Loucy (cell line): ENCODE data around the gene HS6ST1.

ENCODE experiments used
- H2AFZ ChIP-seq: fragments of 200-600 bp; sonication (generic); 2 replicates; pipeline ENCODE4 v1.6.0; 2016; ENCODE audit warnings: antibody characterized with exemption, mild to moderate bottlenecking, low read length, moderate library complexity
- H3F3A ChIP-seq: fragments of 200-600 bp; 2 replicates; pipeline ENCODE4 v1.6.0; 2016; ENCODE audit warnings: antibody characterized with exemption, low read depth, mild to moderate bottlenecking
- H3K27me3 ChIP-seq: fragments of 200-600 bp; sonication (generic); 2 replicates; pipeline ENCODE4 v1.6.1; 2014; ENCODE audit warnings: low read length, mild to moderate bottlenecking; ENCODE audit not compliant: insufficient read depth, poor library complexity, severe bottlenecking
- H3K36me3 ChIP-seq: fragments of 200-600 bp; sonication (generic); 2 replicates; pipeline ENCODE4 v1.6.1; 2016; ENCODE audit warnings: low read length; ENCODE audit not compliant: insufficient read depth
- H3K4me1 ChIP-seq: fragments of 200-600 bp; sonication (generic); 2 replicates; pipeline ENCODE4 v1.5.1; 2014; ENCODE audit warnings: low read length, mild to moderate bottlenecking; ENCODE audit not compliant: insufficient read depth, poor library complexity, severe bottlenecking
- H3K4me2 ChIP-seq: fragments of 200-600 bp; sonication (generic); 2 replicates; pipeline ENCODE4 v1.6.0; 2014; ENCODE audit warnings: antibody characterized with exemption, low read length, low read depth, mild to moderate bottlenecking; ENCODE audit not compliant: poor library complexity, severe bottlenecking
- H3K4me3 ChIP-seq: fragments of 200-600 bp; sonication (generic); 2 replicates; pipeline ENCODE4 v1.5.1; 2014; ENCODE audit warnings: low read length, mild to moderate bottlenecking, mixed read lengths; ENCODE audit not compliant: poor library complexity, severe bottlenecking
- H3K79me2 ChIP-seq: fragments of 200-600 bp; sonication (generic); 2 replicates; pipeline ENCODE4 v1.6.1; 2014; ENCODE audit warnings: low read length; ENCODE audit not compliant: insufficient read depth
- H3K9ac ChIP-seq: fragments of 200-600 bp; sonication (generic); 2 replicates; pipeline ENCODE4 v1.6.0; 2014; ENCODE audit warnings: mild to moderate bottlenecking, low read depth, low read length, moderate library complexity; ENCODE audit not compliant: poor library complexity, severe bottlenecking
- H3K9me2 ChIP-seq: fragments of 200-600 bp; sonication (generic); replicated peaks from 2 replicates; pipeline ENCODE4 v1.6.1; 2016; ENCODE audit warnings: low read depth, low read length, mixed read lengths
- H3K9me3 ChIP-seq: fragments of 200-600 bp; sonication (generic); 2 replicates; pipeline ENCODE4 v1.6.1; 2014; ENCODE audit warnings: mild to moderate bottlenecking, antibody characterized with exemption, low read length, low read depth; ENCODE audit not compliant: insufficient read depth
- H4K20me1 ChIP-seq: fragments of 200-600 bp; sonication (generic); 2 replicates; pipeline ENCODE4 v1.6.0; 2014; ENCODE audit warnings: antibody characterized with exemption, low read length, mild to moderate bottlenecking; ENCODE audit not compliant: insufficient read depth, poor library complexity, severe bottlenecking
- EZH2phosphoT487 ChIP-seq: fragments of 200-600 bp; IDR thresholded peaks from 2 replicates; pipeline ENCODE4 v1.6.1; 2018; ENCODE audit warnings: antibody characterized with exemption, mild to moderate bottlenecking, moderate library complexity, borderline replicate concordance
- TF ChIP-seq, protein P1 (sequence below): fragments of 200-600 bp; sonication (generic); conservative IDR thresholded peaks from 2 replicates; pipeline ENCODE4 v1.5.1; 2014; ENCODE audit warnings: mild to moderate bottlenecking, antibody characterized with exemption, low read length

HS6ST1 gene

DNA sequence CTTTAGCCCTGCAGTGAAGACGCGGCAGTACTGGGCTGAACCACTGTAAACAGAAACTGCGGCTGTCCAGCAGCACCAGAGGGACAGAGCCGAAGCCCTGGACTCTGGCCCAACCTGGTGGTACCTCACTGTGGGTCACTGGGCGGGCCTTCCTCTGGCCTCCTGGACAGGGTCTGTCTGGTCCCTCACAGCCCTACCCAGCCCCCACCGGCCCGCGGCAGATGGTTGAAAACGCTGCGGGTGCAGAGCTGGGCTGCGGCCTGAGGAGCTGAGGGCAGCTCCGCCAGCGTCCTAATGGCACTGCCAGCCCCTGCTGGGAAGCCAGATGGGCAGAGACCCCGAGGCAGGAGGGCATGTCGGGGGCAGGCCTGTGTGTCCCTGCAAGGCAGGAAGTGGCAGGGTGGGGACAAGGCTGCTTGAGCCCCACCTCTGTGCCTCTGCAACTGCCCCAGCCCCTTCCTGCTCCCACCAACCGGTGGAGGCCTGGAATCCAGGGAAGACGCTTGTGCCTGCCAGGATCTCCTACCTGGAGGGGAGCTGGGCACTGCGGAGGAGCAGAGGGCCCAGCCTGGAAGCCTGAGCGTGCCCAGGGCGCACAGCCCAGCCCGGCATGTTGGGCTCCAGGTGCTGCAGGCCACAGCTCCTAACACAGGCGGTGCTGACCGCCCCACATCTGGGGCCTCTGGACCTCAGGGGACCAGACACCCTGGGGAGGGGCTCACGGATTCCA, 36.3 kb downstream of the HS6ST1 start:
- H3K9me3 ChIP-seq = no peaks in the 10 kb centered on the region
- no peak overlapping the region for H3K9ac ChIP-seq
- no peak overlapping the region for H3K4me3 ChIP-seq
- H3F3A ChIP-seq = no peaks in the 10 kb centered on the region
- TF ChIP-seq, protein P1, sequence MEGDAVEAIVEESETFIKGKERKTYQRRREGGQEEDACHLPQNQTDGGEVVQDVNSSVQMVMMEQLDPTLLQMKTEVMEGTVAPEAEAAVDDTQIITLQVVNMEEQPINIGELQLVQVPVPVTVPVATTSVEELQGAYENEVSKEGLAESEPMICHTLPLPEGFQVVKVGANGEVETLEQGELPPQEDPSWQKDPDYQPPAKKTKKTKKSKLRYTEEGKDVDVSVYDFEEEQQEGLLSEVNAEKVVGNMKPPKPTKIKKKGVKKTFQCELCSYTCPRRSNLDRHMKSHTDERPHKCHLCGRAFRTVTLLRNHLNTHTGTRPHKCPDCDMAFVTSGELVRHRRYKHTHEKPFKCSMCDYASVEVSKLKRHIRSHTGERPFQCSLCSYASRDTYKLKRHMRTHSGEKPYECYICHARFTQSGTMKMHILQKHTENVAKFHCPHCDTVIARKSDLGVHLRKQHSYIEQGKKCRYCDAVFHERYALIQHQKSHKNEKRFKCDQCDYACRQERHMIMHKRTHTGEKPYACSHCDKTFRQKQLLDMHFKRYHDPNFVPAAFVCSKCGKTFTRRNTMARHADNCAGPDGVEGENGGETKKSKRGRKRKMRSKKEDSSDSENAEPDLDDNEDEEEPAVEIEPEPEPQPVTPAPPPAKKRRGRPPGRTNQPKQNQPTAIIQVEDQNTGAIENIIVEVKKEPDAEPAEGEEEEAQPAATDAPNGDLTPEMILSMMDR = no peak
- no peak for TF ChIP-seq EZH2phosphoT487
- H3K4me2 ChIP-seq = no peak overlapping the region
- H3K27me3 ChIP-seq = no peaks in the 10 kb centered on the region
- H3K9me2 ChIP-seq = no peaks in the 10 kb centered on the region
- H3K4me1 ChIP-seq = peaks cover 28% of the 10 kb centered on the region
- peaks cover 100% of the 10 kb centered on the region for H4K20me1 ChIP-seq
- peaks cover 100% of the 10 kb centered on the region; the same call in 1 of the 2 replicates for H3K36me3 ChIP-seq
- peaks cover 100% of the 10 kb centered on the region for H3K79me2 ChIP-seq
- H2AFZ ChIP-seq = no peak overlapping the region

DNA sequence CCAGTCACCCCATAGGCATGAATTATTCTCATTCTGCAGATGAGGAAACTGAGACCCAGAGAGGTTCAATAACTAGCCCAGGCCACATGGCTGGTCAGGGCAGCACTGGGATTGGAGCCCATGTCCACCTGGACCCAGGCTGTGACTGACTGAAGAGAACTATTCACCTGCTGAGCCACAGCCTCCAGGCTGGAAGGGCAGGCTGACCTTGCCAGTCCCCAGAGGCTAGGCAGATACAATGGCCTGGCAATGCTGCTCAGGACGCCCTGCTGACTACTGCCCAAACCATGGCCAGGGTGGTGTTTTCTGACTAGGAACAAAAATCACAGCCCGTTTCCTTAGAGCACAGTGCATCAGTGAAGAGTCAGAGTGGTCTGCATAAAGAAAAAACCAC, 36.8 kb downstream of the HS6ST1 start:
- H3K9ac ChIP-seq = no peak overlapping the region
- H3K4me2 ChIP-seq = peak overlapping the region; percentile 18
- peaks cover 28% of the 10 kb centered on the region for H3K4me1 ChIP-seq
- TF ChIP-seq, protein P1 = no peak
- no peak for TF ChIP-seq EZH2phosphoT487
- H3K9me2 ChIP-seq = no peaks in the 10 kb centered on the region
- H2AFZ ChIP-seq = no peak overlapping the region
- H3K4me3 ChIP-seq = no peak overlapping the region
- no peaks in the 10 kb centered on the region for H3K27me3 ChIP-seq
- H3K9me3 ChIP-seq = no peaks in the 10 kb centered on the region
- H3F3A ChIP-seq = no peaks in the 10 kb centered on the region
- H4K20me1 ChIP-seq = peaks cover 100% of the 10 kb centered on the region
- peaks cover 100% of the 10 kb centered on the region for H3K79me2 ChIP-seq
- peaks cover 100% of the 10 kb centered on the region; the same call in 1 of the 2 replicates for H3K36me3 ChIP-seq

DNA sequence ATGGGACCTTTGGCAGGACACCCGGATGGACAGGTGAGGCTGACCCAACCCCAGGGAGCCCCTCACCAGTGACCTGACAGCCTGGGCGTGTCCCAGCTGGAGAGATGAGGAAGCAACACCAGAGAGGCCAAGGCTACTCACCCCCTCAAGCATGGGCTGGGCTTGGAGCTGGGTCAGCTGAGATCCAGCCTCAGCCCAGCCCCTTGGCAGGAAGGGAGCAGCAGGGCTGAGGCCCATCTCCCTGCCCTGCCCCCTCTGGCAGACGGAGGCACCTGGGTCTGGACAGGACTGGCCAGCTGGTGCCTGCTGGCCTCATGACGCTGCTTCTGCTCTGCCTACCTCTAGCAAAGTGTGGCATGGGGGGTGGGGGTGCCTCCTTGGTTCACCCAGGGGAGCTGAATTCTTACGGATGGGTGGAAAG, 37.8 kb downstream of the HS6ST1 start:
- H3K4me1 ChIP-seq = peaks cover 28% of the 10 kb centered on the region
- no peaks in the 10 kb centered on the region for H3K9me2 ChIP-seq
- TF ChIP-seq, protein P1 = no peak
- no peak for TF ChIP-seq EZH2phosphoT487
- no peaks in the 10 kb centered on the region for H3F3A ChIP-seq
- no peaks in the 10 kb centered on the region for H3K27me3 ChIP-seq
- no peak overlapping the region for H3K9ac ChIP-seq
- no peak overlapping the region for H3K4me3 ChIP-seq
- H4K20me1 ChIP-seq = peaks cover 100% of the 10 kb centered on the region
- H3K9me3 ChIP-seq = no peaks in the 10 kb centered on the region
- H3K36me3 ChIP-seq = peaks cover 100% of the 10 kb centered on the region; the same call in 1 of the 2 replicates
- peak overlapping the region; percentile 18 for H3K4me2 ChIP-seq
- no peak overlapping the region for H2AFZ ChIP-seq
- peaks cover 100% of the 10 kb centered on the region for H3K79me2 ChIP-seq
